GM06990 (cell line): ENCODE data around the gene NLRX1.
"Not testable (repeated sequence)": the region's sequence is repeated elsewhere in the genome, so short reads cannot be mapped to it uniquely, and the experiment has no call there.

Experiments
- DNase-seq: peaks from one replicate; pipeline ENCODE4 v3.0.0-alpha.2; 2011; ENCODE audit not compliant: insufficient read length; ENCODE audit errors: extremely low read depth
- H3K27me3 ChIP-seq: replicated peaks from 2 replicates; pipeline ENCODE4 v1.6.0; 2011; ENCODE audit warnings: low read length; ENCODE audit not compliant: control insufficient read depth, insufficient read depth
- H3K36me3 ChIP-seq: 2 replicates; pipeline ENCODE4 v1.5.1; 2011; ENCODE audit warnings: low read length; ENCODE audit not compliant: control insufficient read depth, insufficient read depth
- H3K4me3 ChIP-seq: replicated peaks from 2 replicates; pipeline ENCODE4 v1.5.1; 2011; ENCODE audit warnings: low read depth, mild to moderate bottlenecking, control low read depth, low read length
- TF ChIP-seq, protein P1 (sequence below): IDR thresholded peaks from 2 replicates; pipeline ENCODE4 v1.5.1; 2011; ENCODE audit warnings: low read length, control low read depth, mild to moderate bottlenecking, inconsistent platforms; ENCODE audit not compliant: insufficient read depth, poor library complexity, severe bottlenecking

Gene NLRX1

DNA sequence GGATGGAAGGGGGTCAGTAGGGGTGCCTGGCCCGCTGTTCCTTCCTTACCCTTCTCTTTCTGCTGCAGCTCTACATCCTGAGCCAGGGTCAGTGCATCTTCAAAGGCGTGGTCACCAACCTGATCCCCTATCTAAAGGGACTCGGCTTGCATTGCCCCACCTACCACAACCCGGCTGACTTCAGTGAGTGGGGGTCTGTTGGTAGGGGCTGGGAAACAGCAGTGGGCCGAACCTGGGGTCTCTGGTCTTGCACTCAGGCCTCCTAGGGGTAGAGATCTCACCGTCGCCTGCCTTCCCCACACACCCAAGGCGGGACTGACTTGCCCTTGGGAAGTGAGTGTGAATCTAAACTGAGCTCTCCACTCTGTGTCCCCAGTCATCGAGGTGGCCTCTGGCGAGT is 12.0 kb upstream of the NLRX1 start:
- no peak for DNase-seq
- TF ChIP-seq, protein P1, sequence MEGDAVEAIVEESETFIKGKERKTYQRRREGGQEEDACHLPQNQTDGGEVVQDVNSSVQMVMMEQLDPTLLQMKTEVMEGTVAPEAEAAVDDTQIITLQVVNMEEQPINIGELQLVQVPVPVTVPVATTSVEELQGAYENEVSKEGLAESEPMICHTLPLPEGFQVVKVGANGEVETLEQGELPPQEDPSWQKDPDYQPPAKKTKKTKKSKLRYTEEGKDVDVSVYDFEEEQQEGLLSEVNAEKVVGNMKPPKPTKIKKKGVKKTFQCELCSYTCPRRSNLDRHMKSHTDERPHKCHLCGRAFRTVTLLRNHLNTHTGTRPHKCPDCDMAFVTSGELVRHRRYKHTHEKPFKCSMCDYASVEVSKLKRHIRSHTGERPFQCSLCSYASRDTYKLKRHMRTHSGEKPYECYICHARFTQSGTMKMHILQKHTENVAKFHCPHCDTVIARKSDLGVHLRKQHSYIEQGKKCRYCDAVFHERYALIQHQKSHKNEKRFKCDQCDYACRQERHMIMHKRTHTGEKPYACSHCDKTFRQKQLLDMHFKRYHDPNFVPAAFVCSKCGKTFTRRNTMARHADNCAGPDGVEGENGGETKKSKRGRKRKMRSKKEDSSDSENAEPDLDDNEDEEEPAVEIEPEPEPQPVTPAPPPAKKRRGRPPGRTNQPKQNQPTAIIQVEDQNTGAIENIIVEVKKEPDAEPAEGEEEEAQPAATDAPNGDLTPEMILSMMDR = no peak
- Histone ChIP-seq H3K4me3 (no peak overlapping the region), H3K27me3 (peaks cover 3% of the 10 kb centered on the region), H3K36me3 (no peaks in the 10 kb centered on the region)

DNA sequence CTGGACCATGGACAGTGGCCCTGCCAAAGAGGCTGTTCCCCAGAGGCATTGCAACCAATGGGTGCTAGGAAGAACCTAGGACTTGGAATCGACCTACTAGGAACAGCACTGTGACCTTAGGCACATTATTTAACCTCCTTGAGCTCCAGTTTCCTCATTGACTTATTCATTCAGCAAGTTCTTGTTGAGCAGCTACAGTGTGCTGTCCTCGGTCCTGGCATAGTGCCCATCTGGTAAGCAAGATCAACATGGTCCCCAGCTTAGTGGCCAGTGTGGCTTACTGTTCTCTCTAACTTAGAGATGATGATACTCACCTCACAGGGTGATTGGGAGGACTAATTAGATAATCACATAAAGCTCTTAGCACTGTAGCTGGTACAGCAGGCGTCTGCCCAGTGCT is 11.5 kb upstream of the NLRX1 start:
- peaks cover 3% of the 10 kb centered on the region for H3K27me3 ChIP-seq
- DNase-seq = no peak
- TF ChIP-seq, protein P1 = no peak

DNA sequence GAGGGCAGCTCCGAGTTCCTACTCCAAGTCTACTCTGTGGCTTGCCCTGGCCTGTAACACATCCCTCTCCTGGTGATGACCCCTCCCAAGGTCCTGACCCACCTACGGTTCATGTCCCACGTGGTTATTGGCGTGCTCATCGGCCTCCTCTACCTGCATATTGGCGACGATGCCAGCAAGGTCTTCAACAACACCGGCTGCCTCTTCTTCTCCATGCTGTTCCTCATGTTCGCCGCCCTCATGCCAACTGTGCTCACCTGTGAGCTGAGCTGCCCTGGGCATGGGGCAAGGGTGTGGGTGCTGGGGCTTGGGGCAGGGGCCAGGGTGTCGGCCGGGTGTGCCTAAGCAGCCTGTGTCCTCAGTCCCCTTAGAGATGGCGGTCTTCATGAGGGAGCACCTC is 10.1 kb upstream of the NLRX1 start:
- TF ChIP-seq, protein P1 = no peak
- peaks cover 3% of the 10 kb centered on the region; the same call in 1 of the 2 replicates for H3K27me3 ChIP-seq
- no peak for DNase-seq
- H3K4me3 ChIP-seq = no peak overlapping the region
- no peaks in the 10 kb centered on the region for H3K36me3 ChIP-seq

More for the DNA sequence above, 11.5 kb upstream of the NLRX1 start:
- Histone ChIP-seq H3K36me3 (no peaks in the 10 kb centered on the region), H3K4me3 (no peak overlapping the region)

- Histone ChIP-seq H3K27me3 (no peaks in the 10 kb centered on the region; the same call in 1 of the 2 replicates), H3K4me3 (no peak overlapping the region), H3K36me3 (no peaks in the 10 kb centered on the region)
- TF ChIP-seq, protein P1 = no peak
- no peak for DNase-seq
These were observed 8.4 kb upstream of the NLRX1 start for GRCh38 chr11:119160151-119160550.

DNA sequence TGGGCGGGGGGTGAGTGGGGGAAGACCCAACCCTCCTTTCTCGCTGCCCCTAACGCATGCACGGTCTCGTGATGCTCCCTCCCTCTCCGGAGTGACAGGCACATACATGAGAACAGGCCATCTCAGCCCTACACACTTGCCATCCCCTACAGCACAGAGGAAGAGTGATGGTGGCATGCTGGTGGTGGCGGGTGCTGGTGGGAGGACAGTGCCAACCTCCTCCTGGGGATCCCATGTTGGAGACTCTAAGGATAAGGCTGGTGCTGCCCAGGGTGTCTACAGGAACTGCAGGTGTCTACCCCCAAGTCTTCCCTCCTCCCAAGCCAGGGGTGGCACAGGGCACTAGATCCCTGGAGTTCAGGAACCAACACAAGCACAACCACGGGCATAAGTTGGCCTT is 6.7 kb upstream of the NLRX1 start:
- Histone ChIP-seq H3K36me3 (no peaks in the 10 kb centered on the region), H3K27me3 (no peaks in the 10 kb centered on the region; the same call in 1 of the 2 replicates), H3K4me3 (no peak overlapping the region)
- no peak for DNase-seq
- TF ChIP-seq, protein P1 = no peak

- DNase-seq = no peak
- H3K27me3 ChIP-seq = no peaks in the 10 kb centered on the region; the same call in 1 of the 2 replicates
- H3K36me3 ChIP-seq = no peaks in the 10 kb centered on the region
- TF ChIP-seq, protein P1 = no peak
- no peak overlapping the region for H3K4me3 ChIP-seq
These were observed 2.0 kb upstream of the NLRX1 start for GRCh38 chr11:119166368-119167076.

DNA sequence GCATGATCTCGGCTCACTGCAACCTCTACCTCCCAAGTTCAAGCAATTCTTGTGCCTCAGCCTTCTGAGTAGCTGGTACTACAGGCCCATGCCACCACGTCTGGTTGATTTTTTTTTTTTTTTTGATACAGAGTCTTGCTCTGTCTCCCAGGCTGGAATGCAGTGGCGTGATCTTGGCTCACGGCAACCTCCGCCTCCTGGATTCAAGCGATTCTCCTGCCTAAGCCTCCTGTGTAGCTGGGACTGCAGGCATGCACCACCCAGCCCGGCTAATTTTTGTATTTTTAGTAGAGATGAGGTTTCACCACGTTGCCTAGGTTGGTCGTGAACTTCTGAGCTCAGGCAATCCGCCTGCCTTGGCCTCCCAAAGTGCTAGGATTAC is 1.5 kb upstream of the NLRX1 start:
- not testable (repeated sequence) for H3K36me3 ChIP-seq, DNase-seq, H3K27me3 ChIP-seq

More for the DNA sequence above, 1.5 kb upstream of the NLRX1 start:
- not testable (repeated sequence) for H3K4me3 ChIP-seq
